Endothelial cell of umbilical vein (primary cell): ENCODE results near the gene ABAT. TPM values are rescaled to one million over a fixed set of nuclear protein-coding genes. Genes with fewer than 3 reads are reported as not detected.

Source experiments
- BruUV-seq: library from RNA; stranded (reverse); fragments of 400-500 nt; replicated peaks from 2 replicates; lab custom pipeline; 2021; lab: Mats Ljungman, UMichigan
- CTCF ChIA-PET: fragments of 300-600, 350-600 bp; sonication (Branson Sonifier 250); formaldehyde crosslinking; loops from one replicate; lab custom pipeline; 2021; ENCODE audit warnings: antibody characterized with exemption, inconsistent platforms; lab: Charles Lee
- POLR2A ChIA-PET: fragments of 300-600, 350-600 bp; sonication (Branson Sonifier 250); formaldehyde crosslinking; loops from one replicate; lab custom pipeline; 2021; ENCODE audit warnings: antibody characterized with exemption, inconsistent platforms; lab: Charles Lee
- DNase-seq: peaks from one replicate; pipeline ENCODE4 v3.0.0-alpha.2; 2011; ENCODE audit warnings: low read depth, low spot score
- FAIRE-seq: peaks from 2 replicates; lab custom pipeline; 2011; peaks lifted over from hg19 to GRCh38; lab: Jason Lieb, UNC
- H2AFZ ChIP-seq: 2 replicates; pipeline ENCODE4 v1.6.0; 2012; ENCODE audit warnings: low read depth, low read length, control low read depth, inconsistent platforms
- H3K27ac ChIP-seq: 2 replicates; pipeline ENCODE4 v1.5.1; 2011; ENCODE audit warnings: low read depth, mild to moderate bottlenecking, control low read depth, low read length, moderate library complexity; ENCODE audit not compliant: insufficient read depth
- H3K27me3 ChIP-seq, 2 experiments: 2 replicates each; pipeline versions ENCODE4 v1.6.0 to v1.6.1; 2011; ENCODE audit warnings: low read length in 2 of 2, mixed read lengths in 1 of 2; ENCODE audit not compliant: control insufficient read depth in 2 of 2, insufficient read depth in 2 of 2
- H3K36me3 ChIP-seq, 2 experiments: 2 replicates in 1 of 2; 3 replicates in 1 of 2; pipeline ENCODE4 v1.5.1; 2011; ENCODE audit warnings: low read length in 2 of 2, mild to moderate bottlenecking in 1 of 2, moderate library complexity in 1 of 2; ENCODE audit not compliant: control insufficient read depth in 2 of 2, insufficient read depth in 2 of 2; ENCODE audit errors: extremely low read depth in 1 of 2
- H3K4me1 ChIP-seq: 3 replicates; pipeline ENCODE4 v1.5.1; 2011; ENCODE audit warnings: mild to moderate bottlenecking, low read length; ENCODE audit not compliant: control insufficient read depth, insufficient read depth; ENCODE audit errors: extremely low read depth
- H3K4me2 ChIP-seq: 2 replicates; pipeline ENCODE4 v1.6.1; 2011; ENCODE audit warnings: low read length, control low read depth, mixed read lengths; ENCODE audit not compliant: insufficient read depth
- H3K4me3 ChIP-seq, 3 experiments: fragments of 200-600 bp in 1 of 3; sonication (generic), shearing (Covaris generic) in 1 of 3; replicated peaks in 1 of 3; 2 replicates each; pipeline ENCODE4 v1.5.1; 2011 to 2016; ENCODE audit warnings: control low read depth in 3 of 3, low read length in 3 of 3, mild to moderate bottlenecking in 2 of 3, inconsistent platforms in 1 of 3, low read depth in 1 of 3, moderate library complexity in 1 of 3; ENCODE audit not compliant: insufficient read depth in 1 of 3
- H3K79me2 ChIP-seq: 2 replicates; pipeline ENCODE4 v1.6.0; 2012; ENCODE audit warnings: low read length, inconsistent platforms; ENCODE audit not compliant: control insufficient read depth, insufficient read depth
- H3K9ac ChIP-seq: replicated peaks from 2 replicates; pipeline ENCODE3; 2011; ENCODE audit warnings: low read length, control low read depth; ENCODE audit not compliant: insufficient read depth; ENCODE audit errors: extremely low read depth
- H3K9me1 ChIP-seq: replicated peaks from 3 replicates; pipeline ENCODE4 v1.6.0; 2011; ENCODE audit warnings: mild to moderate bottlenecking, low read length; ENCODE audit not compliant: control insufficient read depth, insufficient read depth; ENCODE audit errors: extremely low read depth
- H3K9me3 ChIP-seq: replicated peaks from 2 replicates; pipeline ENCODE4 v1.5.1; 2012; ENCODE audit warnings: low read length, inconsistent platforms; ENCODE audit not compliant: control insufficient read depth, insufficient read depth
- H4K20me1 ChIP-seq: replicated peaks from 2 replicates; pipeline ENCODE3; 2011; ENCODE audit warnings: mild to moderate bottlenecking, low read length; ENCODE audit not compliant: control insufficient read depth, insufficient read depth; ENCODE audit errors: extremely low read depth
- GATA2 ChIP-seq: IDR thresholded peaks from 2 replicates; pipeline ENCODE4 v1.7.0; 2011; ENCODE audit warnings: low read depth, mild to moderate bottlenecking, moderate library complexity, mixed read lengths, low read length; ENCODE audit not compliant: insufficient read length, insufficient read depth
- JUN ChIP-seq: IDR thresholded peaks from 2 replicates; pipeline ENCODE4 v1.6.1; 2011; ENCODE audit warnings: borderline replicate concordance, low read depth; ENCODE audit not compliant: insufficient read length, insufficient read depth
- MYC ChIP-seq: IDR thresholded peaks from one replicate; pipeline ENCODE4 v1.6.1; 2011; ENCODE audit warnings: mild to moderate bottlenecking, low read depth, low read length
- POLR2A ChIP-seq: IDR thresholded peaks from 2 replicates; pipeline ENCODE4 v1.6.1; 2012; ENCODE audit warnings: low read depth, mild to moderate bottlenecking, control low read depth, low read length
- POLR2AphosphoS5 ChIP-seq: IDR thresholded peaks from 2 replicates; pipeline ENCODE4 v1.6.1; 2012; ENCODE audit warnings: low read depth, mild to moderate bottlenecking, control low read depth, low read length, moderate library complexity; ENCODE audit not compliant: insufficient read depth
- dilution Hi-C: fragments of 300-500 bp; cut with MboI; formaldehyde crosslinking; loops from one replicate; pipeline ENCODE4 v1.15.0; 2019; ENCODE audit warnings: low sequenced_read_pairs; ENCODE audit not compliant: extremely low pct_ligation_motif_present
- intact Hi-C: fragments of 100-400 bp; cut with micrococcal nuclease; formaldehyde crosslinking; loops from one replicate; pipeline ENCODE4 v1.10.0; 2022
- polyA plus RNA-seq, 4 experiments: library from polyadenylated mRNA; depleted of rRNA in 3 of 4; stranded (reverse) in 3 of 4; unstranded in 1 of 4; fragments of >200 nt; gene quantifications; 2 replicates each; pipeline versions ENCODE4 v1.2.1 to v1.2.3, GENCODE V29; 2011 to 2012; ENCODE audit warnings: missing spikeins in 1 of 4
- total RNA-seq: library from RNA; stranded (reverse); gene quantifications from 2 replicates; pipeline ENCODE4 v1.2.3, GENCODE V29; 2021
- TF ChIP-seq, protein P1 (sequence below), 2 donors: IDR thresholded peaks; 1 replicate in 1 of 2; 2 replicates in 1 of 2; pipeline ENCODE4 v1.5.1; 2011; ENCODE audit warnings: low read length in 2 of 2, mild to moderate bottlenecking in 2 of 2, moderate library complexity in 2 of 2, control low read depth in 1 of 2, inconsistent platforms in 1 of 2, low read depth in 1 of 2; ENCODE audit not compliant: insufficient read depth in 1 of 2; ENCODE audit errors: extremely low read depth in 1 of 2

Gene ABAT
- total and polyA plus RNA-seq, 2 donors (not counting 3 experiments of a cell fraction or from before 2014, with no cell fraction given) = 1.3 to 1.4 TPM

DNA sequence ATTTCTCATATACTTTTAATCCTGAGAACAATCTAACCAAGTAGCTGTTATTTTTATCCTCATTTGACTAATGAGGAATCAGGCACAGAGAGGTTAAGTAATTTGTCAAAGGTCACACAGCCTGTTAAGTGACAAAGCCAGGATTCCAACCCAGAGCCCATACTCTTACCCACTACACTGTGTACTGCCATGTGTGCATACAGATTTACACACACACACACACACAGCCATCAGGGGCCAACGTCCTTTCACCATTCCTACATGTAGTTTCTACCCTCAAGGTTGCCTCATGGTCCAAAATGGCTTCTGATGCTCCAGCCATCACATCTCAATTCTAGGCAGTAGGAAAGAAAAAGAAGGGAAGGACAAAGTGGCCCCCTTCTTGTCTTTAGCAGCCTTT lies 100.9 kb downstream of the ABAT start:
- no peak for DNase-seq
- dilution Hi-C loops (no loop called here), intact Hi-C loops (no loop called here)
- ChIA-PET POLR2A (no interaction called here), CTCF (no interaction called here)
- H3K27me3 ChIP-seq = no peaks in the 10 kb centered on the region
- no peak overlapping the region for H2AFZ ChIP-seq
- no peaks in the 10 kb centered on the region for H3K4me1 ChIP-seq
- H3K4me2 ChIP-seq = no peak overlapping the region
- no peak for TF ChIP-seq MYC
- no peak for TF ChIP-seq GATA2
- no peak for TF ChIP-seq POLR2A
- no peak overlapping the region for H3K4me3 ChIP-seq
- H3K9me3 ChIP-seq = no peaks in the 10 kb centered on the region
- no TSS peak for BruUV-seq
- no peak overlapping the region for H3K9ac ChIP-seq
- no peaks in the 10 kb centered on the region for H3K36me3 ChIP-seq
- no peaks in the 10 kb centered on the region for H3K79me2 ChIP-seq
- no peak for FAIRE-seq
- H3K27ac ChIP-seq = no peak overlapping the region
- H3K9me1 ChIP-seq = no peaks in the 10 kb centered on the region
- H4K20me1 ChIP-seq = no peaks in the 10 kb centered on the region

DNA sequence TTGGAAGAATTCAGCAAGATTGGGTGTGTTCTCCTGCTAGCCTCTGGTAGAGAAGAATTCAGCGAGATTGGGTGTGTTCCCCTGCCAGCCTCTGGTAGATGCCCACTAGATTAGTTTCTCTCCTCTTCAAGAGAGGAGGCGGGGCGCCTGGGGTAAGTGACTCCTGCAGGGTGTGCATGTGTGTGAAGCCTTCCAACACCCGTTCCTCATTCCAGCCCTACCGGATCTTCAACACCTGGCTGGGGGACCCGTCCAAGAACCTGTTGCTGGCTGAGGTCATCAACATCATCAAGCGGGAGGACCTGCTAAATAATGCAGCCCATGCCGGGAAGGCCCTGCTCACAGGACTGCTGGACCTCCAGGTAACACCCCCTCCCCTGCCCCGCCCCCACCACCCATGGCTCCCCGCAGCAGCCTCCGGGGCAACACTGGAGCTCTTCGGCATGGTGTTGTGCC lies 101.7 kb downstream of the ABAT start:
- CTCF ChIA-PET = no interaction called here
- Histone ChIP-seq H3K27me3 (no peaks in the 10 kb centered on the region), H3K4me1 (no peaks in the 10 kb centered on the region), H3K4me2 (no peak overlapping the region), H3K36me3 (no peaks in the 10 kb centered on the region), H3K27ac (no peak overlapping the region), H3K9me3 (no peaks in the 10 kb centered on the region), H4K20me1 (no peaks in the 10 kb centered on the region), H3K79me2 (no peaks in the 10 kb centered on the region), H3K4me3 (no peak overlapping the region), H3K9ac (no peak overlapping the region), H3K9me1 (no peaks in the 10 kb centered on the region), H2AFZ (no peak overlapping the region)
- DNase-seq (no peak), FAIRE-seq (no peak)
- dilution Hi-C loops (no loop called here), intact Hi-C loops (no loop called here)
- TF ChIP-seq, protein P1, sequence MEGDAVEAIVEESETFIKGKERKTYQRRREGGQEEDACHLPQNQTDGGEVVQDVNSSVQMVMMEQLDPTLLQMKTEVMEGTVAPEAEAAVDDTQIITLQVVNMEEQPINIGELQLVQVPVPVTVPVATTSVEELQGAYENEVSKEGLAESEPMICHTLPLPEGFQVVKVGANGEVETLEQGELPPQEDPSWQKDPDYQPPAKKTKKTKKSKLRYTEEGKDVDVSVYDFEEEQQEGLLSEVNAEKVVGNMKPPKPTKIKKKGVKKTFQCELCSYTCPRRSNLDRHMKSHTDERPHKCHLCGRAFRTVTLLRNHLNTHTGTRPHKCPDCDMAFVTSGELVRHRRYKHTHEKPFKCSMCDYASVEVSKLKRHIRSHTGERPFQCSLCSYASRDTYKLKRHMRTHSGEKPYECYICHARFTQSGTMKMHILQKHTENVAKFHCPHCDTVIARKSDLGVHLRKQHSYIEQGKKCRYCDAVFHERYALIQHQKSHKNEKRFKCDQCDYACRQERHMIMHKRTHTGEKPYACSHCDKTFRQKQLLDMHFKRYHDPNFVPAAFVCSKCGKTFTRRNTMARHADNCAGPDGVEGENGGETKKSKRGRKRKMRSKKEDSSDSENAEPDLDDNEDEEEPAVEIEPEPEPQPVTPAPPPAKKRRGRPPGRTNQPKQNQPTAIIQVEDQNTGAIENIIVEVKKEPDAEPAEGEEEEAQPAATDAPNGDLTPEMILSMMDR (IDR thresholded peaks at IDR 0.05; ENCODE audit: extremely low read depth in 1 of 2, insufficient read depth in 1 of 2, low read depth in 1 of 2, low read length in 2 of 2) = no peak
- no peak for TF ChIP-seq POLR2A
- TF ChIP-seq MYC = no peak
- TF ChIP-seq POLR2AphosphoS5 = no peak
- TF ChIP-seq JUN = no peak
- POLR2A ChIA-PET = no interaction called here
- BruUV-seq = no TSS peak
